Loucy (cell line): ENCODE results near the gene PDCD10.

Experiments
- H2AFZ ChIP-seq: fragments of 200-600 bp; sonication (generic); 2 replicates; pipeline ENCODE4 v1.6.0; 2016; ENCODE audit warnings: antibody characterized with exemption, mild to moderate bottlenecking, low read length, moderate library complexity
- H3F3A ChIP-seq: fragments of 200-600 bp; 2 replicates; pipeline ENCODE4 v1.6.0; 2016; ENCODE audit warnings: antibody characterized with exemption, low read depth, mild to moderate bottlenecking
- H3K27me3 ChIP-seq: fragments of 200-600 bp; sonication (generic); 2 replicates; pipeline ENCODE4 v1.6.1; 2014; ENCODE audit warnings: low read length, mild to moderate bottlenecking; ENCODE audit not compliant: insufficient read depth, poor library complexity, severe bottlenecking
- H3K36me3 ChIP-seq: fragments of 200-600 bp; sonication (generic); 2 replicates; pipeline ENCODE4 v1.6.1; 2016; ENCODE audit warnings: low read length; ENCODE audit not compliant: insufficient read depth
- H3K4me1 ChIP-seq: fragments of 200-600 bp; sonication (generic); 2 replicates; pipeline ENCODE4 v1.5.1; 2014; ENCODE audit warnings: low read length, mild to moderate bottlenecking; ENCODE audit not compliant: insufficient read depth, poor library complexity, severe bottlenecking
- H3K4me2 ChIP-seq: fragments of 200-600 bp; sonication (generic); 2 replicates; pipeline ENCODE4 v1.6.0; 2014; ENCODE audit warnings: antibody characterized with exemption, low read length, low read depth, mild to moderate bottlenecking; ENCODE audit not compliant: poor library complexity, severe bottlenecking
- H3K4me3 ChIP-seq: fragments of 200-600 bp; sonication (generic); 2 replicates; pipeline ENCODE4 v1.5.1; 2014; ENCODE audit warnings: low read length, mild to moderate bottlenecking, mixed read lengths; ENCODE audit not compliant: poor library complexity, severe bottlenecking
- H3K79me2 ChIP-seq: fragments of 200-600 bp; sonication (generic); 2 replicates; pipeline ENCODE4 v1.6.1; 2014; ENCODE audit warnings: low read length; ENCODE audit not compliant: insufficient read depth
- H3K9ac ChIP-seq: fragments of 200-600 bp; sonication (generic); 2 replicates; pipeline ENCODE4 v1.6.0; 2014; ENCODE audit warnings: mild to moderate bottlenecking, low read depth, low read length, moderate library complexity; ENCODE audit not compliant: poor library complexity, severe bottlenecking
- H3K9me2 ChIP-seq: fragments of 200-600 bp; sonication (generic); replicated peaks from 2 replicates; pipeline ENCODE4 v1.6.1; 2016; ENCODE audit warnings: low read depth, low read length, mixed read lengths
- H3K9me3 ChIP-seq: fragments of 200-600 bp; sonication (generic); 2 replicates; pipeline ENCODE4 v1.6.1; 2014; ENCODE audit warnings: mild to moderate bottlenecking, antibody characterized with exemption, low read length, low read depth; ENCODE audit not compliant: insufficient read depth
- H4K20me1 ChIP-seq: fragments of 200-600 bp; sonication (generic); 2 replicates; pipeline ENCODE4 v1.6.0; 2014; ENCODE audit warnings: antibody characterized with exemption, low read length, mild to moderate bottlenecking; ENCODE audit not compliant: insufficient read depth, poor library complexity, severe bottlenecking
- EZH2phosphoT487 ChIP-seq: fragments of 200-600 bp; IDR thresholded peaks from 2 replicates; pipeline ENCODE4 v1.6.1; 2018; ENCODE audit warnings: antibody characterized with exemption, mild to moderate bottlenecking, moderate library complexity, borderline replicate concordance
- TF ChIP-seq, protein P1 (sequence below): fragments of 200-600 bp; sonication (generic); conservative IDR thresholded peaks from 2 replicates; pipeline ENCODE4 v1.5.1; 2014; ENCODE audit warnings: mild to moderate bottlenecking, antibody characterized with exemption, low read length

Gene PDCD10

GRCh38 chr3:167729591-167729990, 5.1 kb downstream of the PDCD10 start:
- peak overlapping the region; percentile 90 for H3K4me2 ChIP-seq
- H3K79me2 ChIP-seq = peaks cover 96% of the 10 kb centered on the region
- no peaks in the 10 kb centered on the region for H3F3A ChIP-seq
- H3K4me1 ChIP-seq = peaks cover 76% of the 10 kb centered on the region
- H4K20me1 ChIP-seq = peaks cover 87% of the 10 kb centered on the region
- H2AFZ ChIP-seq = no peak overlapping the region
- no peak for TF ChIP-seq EZH2phosphoT487
- TF ChIP-seq, protein P1, sequence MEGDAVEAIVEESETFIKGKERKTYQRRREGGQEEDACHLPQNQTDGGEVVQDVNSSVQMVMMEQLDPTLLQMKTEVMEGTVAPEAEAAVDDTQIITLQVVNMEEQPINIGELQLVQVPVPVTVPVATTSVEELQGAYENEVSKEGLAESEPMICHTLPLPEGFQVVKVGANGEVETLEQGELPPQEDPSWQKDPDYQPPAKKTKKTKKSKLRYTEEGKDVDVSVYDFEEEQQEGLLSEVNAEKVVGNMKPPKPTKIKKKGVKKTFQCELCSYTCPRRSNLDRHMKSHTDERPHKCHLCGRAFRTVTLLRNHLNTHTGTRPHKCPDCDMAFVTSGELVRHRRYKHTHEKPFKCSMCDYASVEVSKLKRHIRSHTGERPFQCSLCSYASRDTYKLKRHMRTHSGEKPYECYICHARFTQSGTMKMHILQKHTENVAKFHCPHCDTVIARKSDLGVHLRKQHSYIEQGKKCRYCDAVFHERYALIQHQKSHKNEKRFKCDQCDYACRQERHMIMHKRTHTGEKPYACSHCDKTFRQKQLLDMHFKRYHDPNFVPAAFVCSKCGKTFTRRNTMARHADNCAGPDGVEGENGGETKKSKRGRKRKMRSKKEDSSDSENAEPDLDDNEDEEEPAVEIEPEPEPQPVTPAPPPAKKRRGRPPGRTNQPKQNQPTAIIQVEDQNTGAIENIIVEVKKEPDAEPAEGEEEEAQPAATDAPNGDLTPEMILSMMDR = no peak
- H3K9me3 ChIP-seq = no peaks in the 10 kb centered on the region
- no peaks in the 10 kb centered on the region for H3K9me2 ChIP-seq
- no peaks in the 10 kb centered on the region for H3K36me3 ChIP-seq
- H3K9ac ChIP-seq = peak overlapping the region; percentile 14
- H3K27me3 ChIP-seq = no peaks in the 10 kb centered on the region
- H3K4me3 ChIP-seq = peak overlapping the region; percentile 97

DNA sequence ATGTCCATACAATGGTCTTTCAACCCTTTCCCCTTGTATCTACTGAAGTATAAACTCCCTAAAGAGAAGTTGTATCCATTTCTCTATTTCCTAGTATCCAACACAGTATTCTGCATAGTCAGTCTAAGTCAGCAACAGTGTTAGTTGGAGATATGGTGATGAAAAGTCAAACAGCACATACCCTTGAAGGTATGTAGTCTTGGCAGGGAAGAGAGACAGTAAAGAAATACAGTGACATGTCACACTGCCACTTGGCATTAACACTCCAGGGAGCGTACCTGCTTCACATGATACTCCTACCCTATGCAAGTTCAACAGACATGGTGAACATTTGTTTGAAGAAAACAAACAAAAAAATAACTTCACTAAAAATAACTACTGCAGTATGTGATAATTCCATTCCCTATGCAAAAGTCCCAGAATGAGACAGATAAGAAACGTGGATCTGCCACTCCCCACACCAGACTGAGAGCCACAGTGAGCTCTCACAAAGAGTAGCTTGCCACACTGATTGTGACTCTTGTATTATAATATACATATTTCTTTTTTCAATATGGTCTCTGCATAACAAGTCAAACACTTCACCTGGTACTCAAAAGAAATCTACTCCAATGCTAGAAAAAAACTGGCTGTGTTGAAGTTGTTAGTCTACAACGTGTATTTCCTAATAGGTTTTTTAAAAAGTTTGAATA, 5.9 kb downstream of the PDCD10 start:
- peak overlapping the region; percentile 90 for H3K4me2 ChIP-seq
- no peak for TF ChIP-seq EZH2phosphoT487
- TF ChIP-seq, protein P1 = no peak
- H3K9me3 ChIP-seq = no peaks in the 10 kb centered on the region
- peak overlapping the region; percentile 14 for H3K9ac ChIP-seq
- H3K36me3 ChIP-seq = no peaks in the 10 kb centered on the region
- no peaks in the 10 kb centered on the region; the same call in 1 of the 2 replicates for H3F3A ChIP-seq
- H3K79me2 ChIP-seq = peaks cover 98% of the 10 kb centered on the region
- peaks cover 82% of the 10 kb centered on the region for H3K4me1 ChIP-seq
- H3K27me3 ChIP-seq = no peaks in the 10 kb centered on the region
- peak overlapping the region; percentile 97 for H3K4me3 ChIP-seq
- H2AFZ ChIP-seq = no peak overlapping the region
- H3K9me2 ChIP-seq = no peaks in the 10 kb centered on the region
- H4K20me1 ChIP-seq = peaks cover 90% of the 10 kb centered on the region

GRCh38 chr3:167728176-167728575, 6.5 kb downstream of the PDCD10 start:
- H3K4me3 ChIP-seq = peak overlapping the region; percentile 97
- H3K79me2 ChIP-seq = peaks cover 98% of the 10 kb centered on the region
- peaks cover 81% of the 10 kb centered on the region for H3K4me1 ChIP-seq
- no peaks in the 10 kb centered on the region for H3K9me3 ChIP-seq
- peak overlapping the region; percentile 90 for H3K4me2 ChIP-seq
- peaks cover 90% of the 10 kb centered on the region for H4K20me1 ChIP-seq
- H3K9ac ChIP-seq = no peak overlapping the region
- no peaks in the 10 kb centered on the region for H3K9me2 ChIP-seq
- no peaks in the 10 kb centered on the region; the same call in 1 of the 2 replicates for H3F3A ChIP-seq
- no peak overlapping the region for H2AFZ ChIP-seq
- TF ChIP-seq, protein P1 = no peak
- no peak for TF ChIP-seq EZH2phosphoT487
- no peaks in the 10 kb centered on the region for H3K36me3 ChIP-seq
- no peaks in the 10 kb centered on the region for H3K27me3 ChIP-seq
